ENCODE measurements around the gene NARF. TPM values are rescaled to one million over a fixed set of nuclear protein-coding genes. Genes with fewer than 3 reads are reported as not detected.
A peak's percentile ranks its signal among the peaks of the same experiment; 100 is the strongest.

Gene NARF
- total and polyA plus RNA-seq, 2 of the 8 experiments (the other 6 are each of a cell fraction or from before 2014, with no cell fraction given) = 97.4 to 131 TPM

DNA sequence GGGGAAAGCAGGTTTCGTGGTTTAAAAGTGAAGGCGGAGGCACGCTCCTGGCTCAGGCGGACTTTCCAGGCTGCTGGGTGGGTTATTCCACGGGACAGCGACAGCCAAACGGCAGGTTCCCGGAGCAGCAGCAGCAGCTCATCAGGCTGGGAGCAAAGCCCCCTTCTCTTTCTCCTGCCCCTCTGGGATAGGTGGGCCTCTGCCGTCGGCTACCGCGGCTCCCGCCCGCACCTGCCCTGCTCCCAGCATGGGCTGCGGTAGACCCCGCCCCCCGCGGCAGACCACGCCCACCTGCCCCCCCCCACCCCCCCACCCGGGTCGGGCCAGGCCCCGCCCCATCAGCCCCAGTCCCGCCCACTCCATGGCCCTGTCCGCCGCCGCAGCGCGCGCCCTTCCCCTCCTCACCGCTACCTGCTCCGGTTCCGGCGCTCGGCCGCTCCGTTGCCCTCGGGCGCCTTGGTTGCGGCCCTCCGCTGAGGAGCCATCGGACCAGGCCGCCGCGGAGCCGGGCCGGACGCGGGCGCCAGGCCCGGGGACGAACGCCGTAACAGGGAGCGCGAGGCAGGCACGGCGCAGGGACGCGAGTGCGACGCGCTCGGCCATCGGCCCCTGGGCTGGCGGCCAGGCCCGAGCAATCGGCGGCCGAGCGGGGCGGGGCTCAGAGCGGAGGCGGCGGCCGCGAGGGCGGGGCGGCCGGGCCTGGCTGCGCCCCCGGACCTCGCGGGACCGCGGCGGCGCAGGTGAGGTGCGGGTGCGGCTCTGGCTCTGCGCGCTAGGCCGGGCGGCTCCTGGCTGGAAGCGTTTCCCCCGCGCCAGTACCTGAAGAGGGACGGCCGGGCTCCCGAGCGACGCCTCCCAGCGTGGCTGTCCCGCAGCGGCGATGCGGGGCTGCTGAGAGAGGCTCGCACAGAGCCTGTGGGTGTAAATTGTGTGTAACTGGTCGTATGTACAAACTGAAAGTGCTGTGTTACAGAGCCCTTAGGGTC is 40.2 kb upstream of the NARF start, which contains the start of the genes HEXD and OGFOD3 (continued):
- TF ChIP-seq EP300 (IDR thresholded peaks at IDR 0.05; ENCODE audit: borderline replicate concordance in 1 of 2, low read depth in 2 of 2, low read length in 2 of 2) (no peak), SAP30 (IDR thresholded peaks at IDR 0.05; ENCODE audit: insufficient read depth, insufficient replicate concordance, low read length) (no peak), POLR2AphosphoS5 (IDR thresholded peaks at IDR 0.05; ENCODE audit: low read depth, low read length) (peak; percentile 78; the same call in 1 of the 2 replicates), BACH1 (IDR thresholded peaks at IDR 0.05; ENCODE audit: low read length) (peak; percentile 63), EGR1 (IDR thresholded peaks at IDR 0.05; ENCODE audit: borderline replicate concordance, low read depth, low read length) (peak; percentile 67), RNF2 (IDR thresholded peaks at IDR 0.05; ENCODE audit: borderline replicate concordance, low read depth, low read length, missing control alignments, poor library complexity, severe bottlenecking) (no peak), CHD2 (IDR thresholded peaks at IDR 0.05; ENCODE audit: low read length) (no peak), CEBPB (IDR thresholded peaks at IDR 0.05; ENCODE audit: low read depth, low read length) (no peak)
- TF ChIP-seq, protein P1, sequence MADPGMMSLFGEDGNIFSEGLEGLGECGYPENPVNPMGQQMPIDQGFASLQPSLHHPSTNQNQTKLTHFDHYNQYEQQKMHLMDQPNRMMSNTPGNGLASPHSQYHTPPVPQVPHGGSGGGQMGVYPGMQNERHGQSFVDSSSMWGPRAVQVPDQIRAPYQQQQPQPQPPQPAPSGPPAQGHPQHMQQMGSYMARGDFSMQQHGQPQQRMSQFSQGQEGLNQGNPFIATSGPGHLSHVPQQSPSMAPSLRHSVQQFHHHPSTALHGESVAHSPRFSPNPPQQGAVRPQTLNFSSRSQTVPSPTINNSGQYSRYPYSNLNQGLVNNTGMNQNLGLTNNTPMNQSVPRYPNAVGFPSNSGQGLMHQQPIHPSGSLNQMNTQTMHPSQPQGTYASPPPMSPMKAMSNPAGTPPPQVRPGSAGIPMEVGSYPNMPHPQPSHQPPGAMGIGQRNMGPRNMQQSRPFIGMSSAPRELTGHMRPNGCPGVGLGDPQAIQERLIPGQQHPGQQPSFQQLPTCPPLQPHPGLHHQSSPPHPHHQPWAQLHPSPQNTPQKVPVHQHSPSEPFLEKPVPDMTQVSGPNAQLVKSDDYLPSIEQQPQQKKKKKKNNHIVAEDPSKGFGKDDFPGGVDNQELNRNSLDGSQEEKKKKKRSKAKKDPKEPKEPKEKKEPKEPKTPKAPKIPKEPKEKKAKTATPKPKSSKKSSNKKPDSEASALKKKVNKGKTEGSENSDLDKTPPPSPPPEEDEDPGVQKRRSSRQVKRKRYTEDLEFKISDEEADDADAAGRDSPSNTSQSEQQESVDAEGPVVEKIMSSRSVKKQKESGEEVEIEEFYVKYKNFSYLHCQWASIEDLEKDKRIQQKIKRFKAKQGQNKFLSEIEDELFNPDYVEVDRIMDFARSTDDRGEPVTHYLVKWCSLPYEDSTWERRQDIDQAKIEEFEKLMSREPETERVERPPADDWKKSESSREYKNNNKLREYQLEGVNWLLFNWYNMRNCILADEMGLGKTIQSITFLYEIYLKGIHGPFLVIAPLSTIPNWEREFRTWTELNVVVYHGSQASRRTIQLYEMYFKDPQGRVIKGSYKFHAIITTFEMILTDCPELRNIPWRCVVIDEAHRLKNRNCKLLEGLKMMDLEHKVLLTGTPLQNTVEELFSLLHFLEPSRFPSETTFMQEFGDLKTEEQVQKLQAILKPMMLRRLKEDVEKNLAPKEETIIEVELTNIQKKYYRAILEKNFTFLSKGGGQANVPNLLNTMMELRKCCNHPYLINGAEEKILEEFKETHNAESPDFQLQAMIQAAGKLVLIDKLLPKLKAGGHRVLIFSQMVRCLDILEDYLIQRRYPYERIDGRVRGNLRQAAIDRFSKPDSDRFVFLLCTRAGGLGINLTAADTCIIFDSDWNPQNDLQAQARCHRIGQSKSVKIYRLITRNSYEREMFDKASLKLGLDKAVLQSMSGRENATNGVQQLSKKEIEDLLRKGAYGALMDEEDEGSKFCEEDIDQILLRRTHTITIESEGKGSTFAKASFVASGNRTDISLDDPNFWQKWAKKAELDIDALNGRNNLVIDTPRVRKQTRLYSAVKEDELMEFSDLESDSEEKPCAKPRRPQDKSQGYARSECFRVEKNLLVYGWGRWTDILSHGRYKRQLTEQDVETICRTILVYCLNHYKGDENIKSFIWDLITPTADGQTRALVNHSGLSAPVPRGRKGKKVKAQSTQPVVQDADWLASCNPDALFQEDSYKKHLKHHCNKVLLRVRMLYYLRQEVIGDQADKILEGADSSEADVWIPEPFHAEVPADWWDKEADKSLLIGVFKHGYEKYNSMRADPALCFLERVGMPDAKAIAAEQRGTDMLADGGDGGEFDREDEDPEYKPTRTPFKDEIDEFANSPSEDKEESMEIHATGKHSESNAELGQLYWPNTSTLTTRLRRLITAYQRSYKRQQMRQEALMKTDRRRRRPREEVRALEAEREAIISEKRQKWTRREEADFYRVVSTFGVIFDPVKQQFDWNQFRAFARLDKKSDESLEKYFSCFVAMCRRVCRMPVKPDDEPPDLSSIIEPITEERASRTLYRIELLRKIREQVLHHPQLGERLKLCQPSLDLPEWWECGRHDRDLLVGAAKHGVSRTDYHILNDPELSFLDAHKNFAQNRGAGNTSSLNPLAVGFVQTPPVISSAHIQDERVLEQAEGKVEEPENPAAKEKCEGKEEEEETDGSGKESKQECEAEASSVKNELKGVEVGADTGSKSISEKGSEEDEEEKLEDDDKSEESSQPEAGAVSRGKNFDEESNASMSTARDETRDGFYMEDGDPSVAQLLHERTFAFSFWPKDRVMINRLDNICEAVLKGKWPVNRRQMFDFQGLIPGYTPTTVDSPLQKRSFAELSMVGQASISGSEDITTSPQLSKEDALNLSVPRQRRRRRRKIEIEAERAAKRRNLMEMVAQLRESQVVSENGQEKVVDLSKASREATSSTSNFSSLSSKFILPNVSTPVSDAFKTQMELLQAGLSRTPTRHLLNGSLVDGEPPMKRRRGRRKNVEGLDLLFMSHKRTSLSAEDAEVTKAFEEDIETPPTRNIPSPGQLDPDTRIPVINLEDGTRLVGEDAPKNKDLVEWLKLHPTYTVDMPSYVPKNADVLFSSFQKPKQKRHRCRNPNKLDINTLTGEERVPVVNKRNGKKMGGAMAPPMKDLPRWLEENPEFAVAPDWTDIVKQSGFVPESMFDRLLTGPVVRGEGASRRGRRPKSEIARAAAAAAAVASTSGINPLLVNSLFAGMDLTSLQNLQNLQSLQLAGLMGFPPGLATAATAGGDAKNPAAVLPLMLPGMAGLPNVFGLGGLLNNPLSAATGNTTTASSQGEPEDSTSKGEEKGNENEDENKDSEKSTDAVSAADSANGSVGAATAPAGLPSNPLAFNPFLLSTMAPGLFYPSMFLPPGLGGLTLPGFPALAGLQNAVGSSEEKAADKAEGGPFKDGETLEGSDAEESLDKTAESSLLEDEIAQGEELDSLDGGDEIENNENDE (IDR thresholded peaks at IDR 0.05; ENCODE audit: insufficient replicate concordance, low read length) = no peak
